Measurements from ENCODE around the gene SORBS1. TPM values are rescaled to one million over a fixed set of nuclear protein-coding genes. Genes with fewer than 3 reads are reported as not detected.

Gene SORBS1
- total RNA-seq, 1 donor from 2014 or later: 28.2 TPM

- H3K4me1 Mint-ChIP-seq (ENCODE audit: unreplicated experiment): peaks cover 5% of the 10 kb centered on the region
- DNase-seq (ENCODE audit: extremely low spot score, unreplicated experiment): no peak
- no peak for TF ChIP-seq CTCF (conservative IDR thresholded peaks at IDR 0.05)
- peak overlapping the region; percentile 17 for H3K27ac Mint-ChIP-seq
- no peak overlapping the region for H3K4me3 Mint-ChIP-seq
- no peaks in the 10 kb centered on the region for H3K9me3 Mint-ChIP-seq
- H3K27me3 Mint-ChIP-seq: peaks cover 4% of the 10 kb centered on the region
- peaks cover 3% of the 10 kb centered on the region for H3K36me3 Mint-ChIP-seq
Measured at GRCh38 chr10:95306318-95306650, 254.9 kb downstream of the SORBS1 start.

- no peak for TF ChIP-seq CTCF (conservative IDR thresholded peaks at IDR 0.05)
- Mint-ChIP-seq H3K9me3 (no peaks in the 10 kb centered on the region), H3K36me3 (peaks cover 3% of the 10 kb centered on the region), H3K4me3 (no peak overlapping the region), H3K4me1 (ENCODE audit: unreplicated experiment) (peaks cover 5% of the 10 kb centered on the region), H3K27ac (peak overlapping the region; percentile 17), H3K27me3 (peaks cover 4% of the 10 kb centered on the region)
- no peak for DNase-seq (ENCODE audit: extremely low spot score, unreplicated experiment)
Measured at GRCh38 chr10:95305606-95306317, 255.4 kb downstream of the SORBS1 start.

GRCh38 chr10:95304976-95305375 lies 256.2 kb downstream of the SORBS1 start:
- no peak for DNase-seq (ENCODE audit: extremely low spot score, unreplicated experiment)
- Mint-ChIP-seq H3K27ac (no peak overlapping the region), H3K4me1 (ENCODE audit: unreplicated experiment) (peaks cover 5% of the 10 kb centered on the region), H3K4me3 (no peak overlapping the region), H3K27me3 (peaks cover 4% of the 10 kb centered on the region), H3K9me3 (no peaks in the 10 kb centered on the region), H3K36me3 (no peaks in the 10 kb centered on the region)
- TF ChIP-seq CTCF (conservative IDR thresholded peaks at IDR 0.05): no peak

GRCh38 chr10:95304463-95304862 lies 256.7 kb downstream of the SORBS1 start:
- Mint-ChIP-seq H3K4me1 (ENCODE audit: unreplicated experiment) (peaks cover 5% of the 10 kb centered on the region), H3K27ac (no peak overlapping the region), H3K9me3 (no peaks in the 10 kb centered on the region), H3K36me3 (no peaks in the 10 kb centered on the region), H3K4me3 (no peak overlapping the region), H3K27me3 (peaks cover 4% of the 10 kb centered on the region)
- no peak for TF ChIP-seq CTCF (conservative IDR thresholded peaks at IDR 0.05)
- DNase-seq (ENCODE audit: extremely low spot score, unreplicated experiment): no peak

GRCh38 chr10:95303950-95304349 lies 257.2 kb downstream of the SORBS1 start:
- Mint-ChIP-seq H3K4me1 (ENCODE audit: unreplicated experiment) (peaks cover 5% of the 10 kb centered on the region), H3K9me3 (no peaks in the 10 kb centered on the region), H3K27me3 (peaks cover 4% of the 10 kb centered on the region), H3K27ac (no peak overlapping the region), H3K36me3 (no peaks in the 10 kb centered on the region), H3K4me3 (no peak overlapping the region)
- TF ChIP-seq CTCF (conservative IDR thresholded peaks at IDR 0.05): no peak
- no peak for DNase-seq (ENCODE audit: extremely low spot score, unreplicated experiment)

Data from type B pancreatic cell (in vitro differentiated cells).